K562 (cell line): ENCODE results near the gene LPAR2. TPM values are rescaled to one million over a fixed set of nuclear protein-coding genes. Genes with fewer than 3 reads are reported as not detected.

ENCODE experiments used
- ARID2 ChIP-seq: fragments of 450-650 bp; IDR thresholded peaks from 2 replicates; pipeline ENCODE4 v1.6.1; 2017; ENCODE audit warnings: antibody characterized with exemption, mild to moderate bottlenecking
- CBX3 ChIP-seq, 2 experiments: IDR thresholded peaks; 1 replicate in 1 of 2; 2 replicates in 1 of 2; pipeline ENCODE4 v1.6.1; 2012; ENCODE audit warnings: inconsistent platforms in 2 of 2, low read length in 2 of 2, borderline replicate concordance in 1 of 2, control low read depth in 1 of 2
- E2F4 ChIP-seq: sonication (generic); formaldehyde crosslinking; IDR thresholded peaks from 2 replicates; pipeline ENCODE4 v1.8.0; 2022; ENCODE audit warnings: mild to moderate bottlenecking, low read depth, missing genetic modification reagents
- E2F5 ChIP-seq: sonication (generic); formaldehyde crosslinking; IDR thresholded peaks from 2 replicates; pipeline ENCODE4 v1.8.0; 2022; ENCODE audit warnings: mild to moderate bottlenecking, missing genetic modification reagents
- EHMT2 ChIP-seq: fragments of 450-650 bp; IDR thresholded peaks from 2 replicates; pipeline ENCODE4 v1.6.1; 2018; ENCODE audit warnings: antibody characterized with exemption
- GTF2F1 ChIP-seq: IDR thresholded peaks from 2 replicates; pipeline ENCODE4 v1.6.1; 2011; ENCODE audit warnings: low read depth, low read length, improper control_type of control experiment
- HDAC3 ChIP-seq: fragments of 450-650 bp; IDR thresholded peaks from 2 replicates; pipeline ENCODE4 v1.6.1; 2018; ENCODE audit warnings: borderline replicate concordance, mild to moderate bottlenecking, moderate library complexity; ENCODE audit not compliant: partially characterized antibody
- HEY1 ChIP-seq: fragments of 250-450 bp; sonication (Bioruptor Pico); IDR thresholded peaks from 2 replicates; pipeline ENCODE4 v1.5.0; 2020; ENCODE audit warnings: mild to moderate bottlenecking, moderate library complexity, borderline replicate concordance
- IFI16 ChIP-seq: fragments of 250-450 bp; sonication (Bioruptor Pico); IDR thresholded peaks from 2 replicates; pipeline ENCODE4 v2.1.2; 2022; ENCODE audit warnings: mild to moderate bottlenecking, inconsistent platforms
- KLF10 ChIP-seq: fragments of 250-450 bp; sonication (Bioruptor Pico); IDR thresholded peaks from 2 replicates; pipeline ENCODE4 v1.6.1; 2021; ENCODE audit warnings: matching md5 sums
- MYC ChIP-seq, 2 experiments: fragments of 250-450 bp in 1 of 2; sonication (Bioruptor Pico) in 1 of 2; IDR thresholded peaks; 2 replicates each; pipeline versions ENCODE4 v1.5.1 to v1.6.1; 2012 to 2021; ENCODE audit warnings: low read depth in 2 of 2, borderline replicate concordance in 1 of 2, improper control_type of control experiment in 1 of 2, low read length in 1 of 2, mild to moderate bottlenecking in 1 of 2, moderate library complexity in 1 of 2
- NR2C1 ChIP-seq, 2 experiments: fragments of 450-650 bp; IDR thresholded peaks; 2 replicates each; pipeline ENCODE4 v1.6.1; 2017; ENCODE audit warnings: mild to moderate bottlenecking in 2 of 2, antibody characterized with exemption in 1 of 2, inconsistent platforms in 1 of 2, missing compliant biosample characterization in 1 of 2, missing genetic modification characterization in 1 of 2
- RB1 ChIP-seq: fragments of 450-650 bp; IDR thresholded peaks from 2 replicates; pipeline ENCODE4 v1.6.1; 2017; ENCODE audit warnings: low read depth, mild to moderate bottlenecking
- RBM25 ChIP-seq: fragments of 200-400 bp; formaldehyde crosslinking; IDR thresholded peaks from 2 replicates; pipeline ENCODE4 v1.6.1; 2018; ENCODE audit warnings: low read length, low read depth, moderate library complexity; ENCODE audit not compliant: severe bottlenecking
- SNRNP70 ChIP-seq: fragments of 200-400 bp; formaldehyde crosslinking; optimal IDR thresholded peaks from 2 replicates; pipeline ENCODE3; 2017; ENCODE audit warnings: low read depth, low read length
- SRF ChIP-seq, 2 experiments: fragments of 250-450, 450-650 bp in 1 of 2; sonication (Bioruptor Pico) in 1 of 2; sonication (generic) in 1 of 2; formaldehyde crosslinking; IDR thresholded peaks; 2 replicates each; pipeline versions ENCODE4 v1.5.0 to v1.5.1; 2020 to 2022; ENCODE audit warnings: mild to moderate bottlenecking in 1 of 2, missing genetic modification reagents in 1 of 2
- TRIM28 ChIP-seq: fragments of 450-650 bp; IDR thresholded peaks from 2 replicates; pipeline ENCODE4 v1.6.1; 2017
- ZBTB49 ChIP-seq: sonication (generic); formaldehyde crosslinking; IDR thresholded peaks from 2 replicates; pipeline ENCODE4 v1.8.0; 2022; ENCODE audit warnings: missing genetic modification reagents, mild to moderate bottlenecking, borderline replicate concordance
- ZFP1 ChIP-seq: fragments of 450-650 bp; formaldehyde crosslinking; IDR thresholded peaks from 2 replicates; pipeline ENCODE4 v1.4.0; 2020; ENCODE audit warnings: mild to moderate bottlenecking, mixed read lengths
- ZNF41 ChIP-seq: fragments of 250-450 bp; sonication (Bioruptor Pico); conservative IDR thresholded peaks from 2 replicates; pipeline ENCODE4 v1.4.0; 2020; ENCODE audit warnings: mild to moderate bottlenecking
- ZNF511 ChIP-seq: sonication (generic); formaldehyde crosslinking; IDR thresholded peaks from 2 replicates; pipeline ENCODE4 v1.8.0; 2022; ENCODE audit warnings: mild to moderate bottlenecking, missing genetic modification reagents
- polyA plus RNA-seq, 8 experiments: library from polyadenylated mRNA; depleted of rRNA in 4 of 8; stranded (reverse) in 5 of 8; unstranded in 3 of 8; fragments of >200 nt; fragmentation: Nextera tagmentation in 2 of 8; fragmentation: Illumina TruSeq in 1 of 8; extraction: Ambion mirVana in 2 of 8; extraction: Trizol in 1 of 8; gene quantifications; 2 replicates each; pipeline versions ENCODE4 v1.2.1 to v1.2.3, GENCODE V29; 2011 to 2014; ENCODE audit warnings: inconsistent platforms in 1 of 8, missing spikeins in 1 of 8
- total RNA-seq, 7 experiments: library from RNA; depleted of rRNA in 6 of 7; stranded (reverse); fragments of >200 nt in 6 of 7; fragmentation: Illumina TruSeq in 2 of 7; extraction: Trizol in 2 of 7; gene quantifications; 2 replicates each; pipeline versions ENCODE4 v1.2.1 to v1.2.3, GENCODE V29; 2011 to 2021; ENCODE audit warnings: low replicate concordance in 1 of 7

LPAR2 gene
- total and polyA plus RNA-seq, 9 of the 15 experiments (the other 6 are each of a cell fraction or from before 2014, with no cell fraction given), result 0.63 to 13.8 (median 4.4) TPM

GRCh38 chr19:19643158-19644053 is 15.4 kb upstream of the LPAR2 start, which contains the start of gene GMIP (continued):
- TF ChIP-seq ZNF511 (0 out of 2 replicates have a peak, but pooled peaks have one; percentile 16), E2F4 (CRISPR knock-in tag) (no peak), IFI16 (CRISPR knock-in tag) (no peak), RBM25 (no peak), NR2C1 (IDR thresholded peaks at IDR 0.05) (0 out of 2 replicates have a peak, but pooled peaks have one; percentile 11), NR2C1 (tag; IDR thresholded peaks at IDR 0.05) (no peak), ARID2 (0 out of 2 replicates have a peak, but pooled peaks have one; percentile 46), KLF10 (no peak), E2F5 (CRISPR knock-in tag) (no peak), CBX3 (IDR thresholded peaks at IDR 0.05; ENCODE audit: borderline replicate concordance in 1 of 2, low read length in 2 of 2) (no peak), SNRNP70 (no peak), SRF (CRISPR knock-in tag; IDR thresholded peaks at IDR 0.05) (no peak), EHMT2 (no peak), ZFP1 (CRISPR knock-in tag) (no peak), GTF2F1 (no peak), TRIM28 (no peak), ZNF41 (CRISPR knock-in tag) (no peak), ZBTB49 (CRISPR knock-in tag) (no peak), RB1 (no peak), HEY1 (CRISPR knock-in tag) (no peak), MYC (IDR thresholded peaks at IDR 0.05; ENCODE audit: low read depth, low read length) (no peak; the same call in 1 of the 2 replicates), MYC (CRISPR knock-in tag; IDR thresholded peaks at IDR 0.05; ENCODE audit: borderline replicate concordance, low read depth) (no peak), HDAC3 (no peak)
